NCI-H2227 treated with DMSO at 0.1 percent for 48 hours (cell line): ENCODE results near the gene CCDC91.
A peak's percentile ranks its signal among the peaks of the same experiment; 100 is the strongest.
"Not testable (repeated sequence)": the region's sequence is repeated elsewhere in the genome, so short reads cannot be mapped to it uniquely, and the experiment has no call there.

ENCODE experiments used
- DNase-seq: peaks from one replicate; lab custom pipeline; 2025; lab: John Stamatoyannopoulos, UW

The CCDC91 gene

GRCh38 chr12:28374556-28374955 is 184.3 kb downstream of the CCDC91 start:
- no peak for DNase-seq

- no peak for DNase-seq
These were observed 188.5 kb downstream of the CCDC91 start for GRCh38 chr12:28378736-28379135.

DNA sequence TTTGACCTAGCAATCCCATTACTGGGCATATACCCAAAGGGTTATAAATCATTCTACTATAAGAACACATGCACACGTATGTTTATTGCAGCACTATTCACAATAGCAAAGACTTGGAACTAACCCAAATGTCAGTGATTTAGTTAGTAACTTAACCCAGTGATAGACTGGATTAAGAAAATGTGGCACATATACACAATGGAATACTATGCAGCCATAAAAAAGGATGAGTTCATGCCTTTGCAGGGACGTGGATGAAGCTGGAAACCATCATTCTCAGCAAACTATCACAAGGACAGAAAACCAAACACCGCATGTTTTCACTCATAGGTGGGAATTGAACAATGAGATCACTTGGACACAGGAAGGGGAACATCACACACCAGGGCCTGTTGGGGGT is 189.5 kb downstream of the CCDC91 start:
- not testable (repeated sequence) for DNase-seq

GRCh38 chr12:28383368-28383767 is 193.1 kb downstream of the CCDC91 start:
- DNase-seq: no peak

DNA sequence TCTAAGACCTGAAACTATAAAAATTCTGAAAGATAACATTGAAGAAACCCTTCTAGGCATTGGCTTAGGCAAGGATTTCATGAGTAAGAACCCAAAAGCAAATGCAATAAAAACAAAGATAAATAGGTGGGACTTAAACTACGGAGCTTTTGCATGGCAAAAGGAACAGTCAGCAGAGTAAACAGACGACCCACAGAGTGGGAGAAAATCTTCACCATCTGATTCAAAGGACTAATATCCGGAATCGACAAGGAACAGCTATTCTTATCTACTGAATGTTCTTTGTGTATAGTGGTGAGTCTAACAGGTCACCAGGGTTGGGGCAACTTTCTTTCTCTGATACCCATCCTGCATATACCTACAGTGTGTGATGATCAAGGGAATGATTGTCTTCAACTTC is 198.6 kb downstream of the CCDC91 start:
- no peak for DNase-seq

DNA sequence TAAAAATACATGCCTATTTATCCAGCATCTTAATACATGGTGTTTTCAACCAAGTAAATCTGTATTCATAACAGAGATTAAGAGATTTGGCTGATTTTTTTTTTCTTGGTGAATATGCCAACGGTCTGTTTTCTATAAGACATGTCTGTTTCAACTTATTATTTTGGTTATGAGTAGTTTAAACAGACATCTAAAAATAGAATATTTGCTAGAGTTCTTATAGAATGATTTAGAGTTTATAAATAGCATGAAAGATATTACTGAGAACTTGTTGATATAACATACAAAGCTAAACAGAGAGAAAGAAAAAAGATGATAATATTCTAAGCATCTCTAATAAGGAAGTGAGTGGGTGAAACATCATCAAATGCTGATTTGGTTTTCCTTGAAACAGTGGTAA is 199.9 kb downstream of the CCDC91 start:
- no peak for DNase-seq

GRCh38 chr12:28390761-28391385 is 200.6 kb downstream of the CCDC91 start:
- DNase-seq: no peak

- no peak for DNase-seq
These were observed 219.6 kb downstream of the CCDC91 start for GRCh38 chr12:28409892-28410291.

DNA sequence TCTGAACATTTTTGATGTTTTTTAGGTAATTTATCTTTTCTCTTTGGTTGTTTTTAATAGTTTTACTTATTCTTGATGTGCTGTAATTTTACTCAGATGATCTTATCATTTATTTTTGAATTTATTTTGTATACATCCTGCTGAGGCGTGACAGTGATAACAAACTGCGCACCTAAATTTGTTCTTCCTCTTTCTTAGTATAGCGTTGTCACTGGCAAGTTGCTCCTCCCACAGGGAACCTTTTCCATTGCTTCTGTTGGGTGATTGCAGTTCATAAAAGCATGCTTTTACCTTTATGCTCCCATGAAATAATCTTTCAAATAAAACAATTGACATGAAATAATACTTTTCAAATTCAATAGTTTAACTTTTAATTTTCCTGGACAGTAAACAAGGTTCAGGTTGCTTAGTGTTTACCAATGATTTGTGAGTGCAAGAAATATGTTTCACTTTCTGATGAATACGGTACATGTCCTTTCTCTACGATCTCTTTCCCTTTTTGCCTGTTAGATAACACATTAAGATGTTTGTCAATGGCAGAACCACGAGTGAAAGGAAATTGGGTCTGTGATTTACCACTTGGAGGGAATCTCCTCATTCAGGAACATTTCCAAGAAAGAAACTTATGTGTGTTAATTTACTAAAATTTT is 223.3 kb downstream of the CCDC91 start:
- DNase-seq: no peak

DNA sequence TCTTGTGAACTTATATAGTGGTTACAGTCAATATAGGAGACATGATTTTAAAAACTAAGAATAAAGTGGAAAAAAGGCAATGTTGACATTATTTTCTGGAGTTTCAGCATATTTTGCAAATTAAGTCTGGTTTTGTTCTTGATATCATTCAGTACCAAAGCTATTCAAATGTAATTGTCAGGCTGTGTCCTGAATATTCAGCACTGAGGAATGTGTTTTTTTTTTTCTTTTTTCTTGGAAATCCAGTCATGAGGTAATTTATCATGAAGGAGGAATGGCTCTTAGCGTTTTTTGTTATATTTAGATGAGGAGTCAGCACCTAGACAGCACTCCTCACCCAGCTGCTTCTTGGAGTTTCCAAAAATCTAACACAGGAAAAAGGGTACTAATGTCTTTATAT is 225.5 kb downstream of the CCDC91 start:
- DNase-seq: no peak

DNA sequence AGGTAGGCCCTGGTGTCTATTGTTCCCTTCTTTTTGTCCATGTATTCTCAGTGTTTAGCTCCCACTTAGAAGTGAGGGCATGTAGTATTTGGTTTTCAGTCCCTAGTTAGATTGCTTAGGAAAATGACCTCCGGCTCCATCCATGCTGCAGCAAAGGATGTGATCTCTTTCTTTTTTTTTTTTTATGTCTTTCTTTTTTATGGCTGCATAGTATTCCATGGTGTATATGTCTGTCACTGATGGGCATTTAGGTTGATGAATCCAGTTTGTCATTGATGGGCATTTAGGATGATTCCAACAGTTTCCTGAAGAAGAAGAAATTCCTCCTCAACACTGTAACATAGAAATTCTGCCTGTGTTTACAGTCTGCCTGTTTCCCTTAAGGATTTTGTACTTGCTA is 231.1 kb downstream of the CCDC91 start:
- DNase-seq: no peak

GRCh38 chr12:28424965-28425364 is 234.7 kb downstream of the CCDC91 start:
- DNase-seq: no peak

DNA sequence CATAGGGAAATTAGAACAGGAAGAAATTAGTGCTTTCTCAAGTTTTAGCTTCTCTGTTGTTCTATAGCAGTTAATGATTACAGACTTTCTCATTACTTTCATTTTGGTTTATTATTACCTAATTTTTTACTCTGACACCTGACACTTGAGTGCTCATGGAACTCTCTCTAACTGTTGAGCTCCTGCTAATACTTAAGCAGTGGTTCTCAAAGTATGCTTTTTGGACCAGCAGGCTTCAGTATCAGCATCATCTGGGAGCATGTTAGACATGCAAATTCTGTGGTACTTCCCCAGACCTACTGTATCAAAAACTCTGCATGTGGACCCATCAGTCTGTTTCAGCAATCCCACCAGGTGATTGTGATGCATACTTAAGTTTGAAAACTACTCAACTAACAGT is 235.3 kb downstream of the CCDC91 start:
- no peak for DNase-seq

DNA sequence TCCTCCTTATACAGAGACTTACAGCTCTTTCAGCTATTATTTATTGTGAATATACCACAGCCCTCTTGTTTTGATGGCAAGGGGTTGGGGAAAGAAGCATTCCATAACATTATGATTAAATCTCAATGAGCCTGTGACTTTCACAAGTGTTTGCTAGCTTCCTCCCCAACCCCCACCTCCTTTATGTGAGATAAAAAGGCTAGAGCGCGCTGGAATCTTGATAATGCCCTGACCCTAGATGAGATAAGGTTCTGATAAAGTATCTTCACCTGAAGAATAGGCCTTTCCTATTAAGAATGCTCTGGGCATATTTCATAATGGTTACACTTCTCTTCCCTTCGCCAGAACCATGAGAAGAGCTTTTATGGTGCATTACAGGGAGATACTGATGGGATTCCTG is 236.8 kb downstream of the CCDC91 start:
- no peak for DNase-seq

DNA sequence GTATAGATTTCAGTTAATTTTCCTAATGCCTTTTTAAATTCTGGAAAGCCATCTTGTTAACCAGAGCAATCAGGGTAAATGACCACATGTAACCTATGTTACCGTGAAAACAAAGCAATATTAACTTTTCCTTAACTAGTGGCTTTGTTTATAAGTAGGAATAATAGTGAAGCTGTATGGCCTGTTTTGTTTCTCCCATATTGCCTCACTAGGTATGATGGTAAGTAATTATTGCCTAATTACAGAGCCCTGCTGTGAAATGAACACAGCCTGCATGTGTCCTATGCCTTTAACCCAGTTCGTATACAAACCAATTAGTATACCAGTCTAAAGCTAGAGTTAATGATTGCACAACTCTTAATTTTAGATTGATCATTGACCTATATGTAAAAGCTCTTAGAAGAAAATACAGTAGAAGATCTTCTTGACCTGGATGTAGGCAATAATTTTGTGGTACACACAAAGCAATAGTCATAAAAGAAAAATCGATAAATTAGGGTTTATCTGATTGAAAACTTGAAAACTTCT is 249.9 kb downstream of the CCDC91 start:
- no peak for DNase-seq

DNA sequence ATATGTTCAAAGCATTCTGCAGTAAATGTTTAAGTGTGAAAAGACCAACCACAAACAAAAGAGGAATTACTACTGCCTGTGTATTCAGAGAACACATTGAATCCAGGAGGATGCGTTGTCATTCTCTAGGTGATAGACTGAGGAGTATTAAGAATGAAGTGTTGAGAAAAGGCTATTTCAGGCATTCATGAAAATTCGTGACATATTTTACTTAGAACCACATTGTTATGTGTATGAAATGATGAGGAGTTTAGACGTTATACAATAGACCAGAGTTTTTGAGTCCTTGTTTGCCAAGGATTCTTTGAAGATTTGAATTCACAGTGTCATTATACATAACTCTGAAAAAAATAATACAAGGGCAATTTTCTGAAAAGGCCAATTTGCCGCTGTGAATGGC is 251.8 kb downstream of the CCDC91 start:
- no peak for DNase-seq

DNA sequence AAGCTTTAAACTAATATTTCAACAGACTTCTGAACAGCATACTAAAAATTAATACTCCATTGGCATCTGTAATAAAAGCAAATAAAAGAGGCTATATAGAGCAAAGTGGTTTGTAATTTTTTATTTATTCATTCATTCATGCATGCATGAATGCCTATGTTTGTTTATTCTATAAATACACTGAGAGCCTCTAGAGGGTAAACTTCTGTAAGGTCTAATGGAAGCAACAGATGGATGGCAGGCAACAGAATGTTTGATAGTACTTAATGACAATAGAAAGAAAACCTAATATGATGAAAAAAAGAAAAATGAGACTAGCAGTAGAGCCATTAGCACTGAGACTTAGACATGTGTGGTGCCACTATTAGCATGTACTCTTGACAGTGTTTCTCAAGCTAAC is 253.1 kb downstream of the CCDC91 start:
- no peak for DNase-seq

DNA sequence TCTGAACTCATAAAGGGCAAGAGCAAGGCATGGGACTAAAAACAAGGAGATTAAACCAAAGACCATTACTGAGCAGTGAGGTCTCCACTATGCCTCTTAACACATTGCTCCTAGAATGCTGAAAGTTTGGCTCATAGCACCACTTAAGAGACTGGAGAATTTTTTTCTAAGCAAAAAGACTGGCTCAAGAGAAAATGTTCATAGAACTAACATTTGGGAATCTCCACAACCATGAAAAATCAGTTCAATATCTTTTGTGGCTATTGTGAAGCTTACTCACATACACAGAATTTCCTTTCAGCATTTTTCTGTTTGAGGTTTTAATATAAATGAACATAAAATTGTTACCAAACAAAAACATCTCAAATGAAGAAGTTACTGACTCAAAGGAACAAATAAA is 255.8 kb downstream of the CCDC91 start:
- DNase-seq: no peak

GRCh38 chr12:28453686-28454085 is 263.4 kb downstream of the CCDC91 start:
- DNase-seq: no peak

DNA sequence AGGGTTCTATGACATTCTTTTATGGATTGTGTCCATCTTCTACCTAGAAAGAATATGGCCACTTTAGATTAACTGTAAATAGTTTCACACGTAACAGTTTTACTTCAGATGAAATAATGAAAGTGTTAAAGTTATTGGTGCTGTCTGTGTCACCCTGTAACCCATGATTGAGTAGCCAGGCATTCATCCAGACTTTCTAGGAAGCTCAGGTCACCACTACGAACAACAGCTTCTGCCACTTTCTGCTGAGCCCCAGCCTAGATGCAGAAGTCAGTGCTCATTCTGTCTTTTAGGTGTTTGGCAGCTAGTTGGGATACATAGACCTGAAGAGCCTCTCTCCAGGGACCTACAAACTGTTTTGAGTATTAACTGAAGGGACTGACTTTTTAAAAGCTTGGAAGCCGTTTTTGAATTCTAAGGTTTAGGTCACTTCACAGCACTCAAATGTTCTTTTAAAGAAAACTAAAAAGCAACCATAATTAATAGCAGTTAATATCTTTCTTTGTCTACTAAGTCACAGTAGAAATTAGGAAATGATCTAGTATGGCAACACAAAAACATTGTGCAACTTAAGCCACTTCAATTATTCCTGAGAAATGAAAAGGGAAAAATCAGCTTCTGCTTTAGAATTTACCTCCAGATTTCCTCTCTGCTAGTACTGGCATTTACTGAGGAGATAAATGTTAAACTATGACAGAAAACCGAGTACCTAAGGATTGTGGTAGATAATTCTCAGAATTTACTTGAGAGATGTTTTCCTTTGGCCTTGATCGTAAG is 266.9 kb downstream of the CCDC91 start:
- DNase-seq: no peak

GRCh38 chr12:28457785-28458184 is 267.5 kb downstream of the CCDC91 start:
- peak; percentile 1 for DNase-seq

GRCh38 chr12:28459481-28459880 is 269.2 kb downstream of the CCDC91 start:
- DNase-seq: no peak
